Stimulated activated CD4-positive, alpha-beta T cell treated with anti-CD3 and anti-CD28 coated beads, TNF-alpha, amount 100 ng/mL, for 4 hours (primary cell): ENCODE measurements around the gene UBE2D2.

Experiments used
- DNase-seq, 3 experiments: peaks; one replicate each; pipeline ENCODE4 v3.0.0-alpha.2; 2020; ENCODE audit warnings: low read depth in 3 of 3

Gene UBE2D2

DNA sequence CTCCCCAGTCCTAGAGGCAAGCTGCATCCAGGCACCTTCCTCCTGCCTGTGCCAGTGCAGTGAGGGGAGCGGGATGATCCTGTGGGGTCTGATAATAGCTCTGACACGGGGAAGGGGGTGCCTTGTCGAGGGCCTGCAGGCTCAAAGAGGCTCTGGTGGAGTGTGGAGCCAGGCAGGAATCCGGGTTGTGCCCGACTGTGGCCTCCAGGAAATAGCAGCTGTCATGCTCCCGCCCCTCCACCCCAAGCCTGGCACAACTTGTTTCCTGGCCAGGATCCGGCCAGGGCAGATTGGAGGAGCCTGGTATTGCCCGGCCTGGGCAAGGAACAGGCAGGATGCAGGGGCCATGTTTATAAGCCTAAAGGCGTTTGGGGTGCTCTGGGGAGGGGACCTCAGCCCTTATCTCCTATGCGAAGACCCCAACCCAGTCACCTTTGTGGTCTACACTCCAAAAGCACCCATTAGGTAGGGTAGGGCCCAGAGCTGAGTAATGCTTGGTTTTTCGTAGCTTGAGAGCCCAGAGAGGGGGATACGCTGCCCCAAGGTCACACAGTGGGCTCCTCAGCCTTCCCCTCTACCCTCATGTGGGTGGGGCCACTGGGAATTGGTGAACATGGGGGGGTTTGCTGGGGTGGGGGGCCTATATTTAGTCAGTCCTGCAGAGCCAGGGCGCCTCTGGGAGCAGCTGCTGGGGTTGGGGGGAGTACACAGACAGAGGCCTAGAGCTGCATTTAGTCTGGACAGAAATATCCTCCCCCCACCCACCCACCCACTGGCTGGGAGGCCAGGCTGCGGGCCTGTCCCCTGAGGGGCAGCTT, 99.2 kb downstream of the UBE2D2 start:
- DNase-seq = no peak

DNA sequence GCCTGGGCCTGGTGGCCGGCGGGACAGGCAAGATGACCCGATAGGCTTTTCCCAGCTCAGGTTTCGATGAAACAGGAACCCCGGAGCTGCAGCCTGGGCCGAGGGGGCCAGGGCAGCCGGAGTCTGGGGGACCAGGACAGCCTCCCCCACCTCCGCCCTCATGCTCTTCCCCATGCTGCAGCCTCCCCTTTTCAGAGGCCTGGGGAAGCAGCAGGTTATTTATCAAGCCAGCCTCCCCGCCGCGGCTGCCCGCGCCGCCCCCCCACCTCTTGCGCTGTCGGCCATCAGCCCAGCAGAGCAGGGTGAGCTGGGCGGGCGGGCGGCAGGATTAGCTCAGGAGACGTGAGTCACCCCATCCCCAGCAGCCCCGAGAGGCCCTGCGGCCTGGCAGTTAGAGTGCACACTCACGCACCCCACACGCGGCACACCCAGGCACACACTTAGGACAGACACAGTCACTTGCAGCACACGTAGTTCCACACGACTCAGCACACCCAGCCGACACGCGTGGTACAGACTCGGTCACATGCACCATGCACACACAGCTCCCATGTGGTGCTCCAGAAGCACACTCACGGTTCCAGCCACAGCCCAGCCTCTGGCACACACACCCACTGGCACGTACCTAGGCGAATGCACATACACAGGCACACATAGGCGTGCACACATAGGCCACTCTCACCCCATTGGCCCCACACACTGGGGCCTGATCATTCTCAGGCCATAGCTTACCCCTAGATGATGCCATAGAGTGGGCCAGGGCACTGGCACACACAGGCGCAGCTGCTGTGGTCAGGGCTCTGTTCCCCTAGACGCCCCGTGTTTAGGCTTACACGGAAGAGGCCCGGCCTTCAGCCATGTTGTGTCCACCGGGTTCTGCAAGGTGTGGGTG, 100.0 kb downstream of the UBE2D2 start:
- DNase-seq = no peak

DNA sequence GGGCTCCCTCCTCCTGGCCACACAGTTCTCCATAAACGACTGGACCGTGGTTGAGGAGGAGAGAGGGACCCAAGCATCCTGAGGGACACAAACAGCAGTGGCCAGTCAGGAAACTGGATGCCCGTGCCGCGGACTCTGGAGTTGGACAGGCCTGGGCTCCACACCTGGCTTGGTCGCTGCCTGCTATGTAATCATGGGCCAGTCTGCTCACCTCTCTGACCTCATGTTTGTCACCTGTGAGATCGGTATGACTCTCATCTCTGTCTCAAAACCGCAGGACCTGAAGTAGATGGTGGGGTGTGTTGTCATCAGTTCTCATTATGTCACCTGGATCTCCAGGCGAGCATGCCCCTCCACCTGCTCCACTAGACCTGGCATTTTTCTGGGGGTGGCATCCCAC, 101.5 kb downstream of the UBE2D2 start:
- DNase-seq = no peak

DNA sequence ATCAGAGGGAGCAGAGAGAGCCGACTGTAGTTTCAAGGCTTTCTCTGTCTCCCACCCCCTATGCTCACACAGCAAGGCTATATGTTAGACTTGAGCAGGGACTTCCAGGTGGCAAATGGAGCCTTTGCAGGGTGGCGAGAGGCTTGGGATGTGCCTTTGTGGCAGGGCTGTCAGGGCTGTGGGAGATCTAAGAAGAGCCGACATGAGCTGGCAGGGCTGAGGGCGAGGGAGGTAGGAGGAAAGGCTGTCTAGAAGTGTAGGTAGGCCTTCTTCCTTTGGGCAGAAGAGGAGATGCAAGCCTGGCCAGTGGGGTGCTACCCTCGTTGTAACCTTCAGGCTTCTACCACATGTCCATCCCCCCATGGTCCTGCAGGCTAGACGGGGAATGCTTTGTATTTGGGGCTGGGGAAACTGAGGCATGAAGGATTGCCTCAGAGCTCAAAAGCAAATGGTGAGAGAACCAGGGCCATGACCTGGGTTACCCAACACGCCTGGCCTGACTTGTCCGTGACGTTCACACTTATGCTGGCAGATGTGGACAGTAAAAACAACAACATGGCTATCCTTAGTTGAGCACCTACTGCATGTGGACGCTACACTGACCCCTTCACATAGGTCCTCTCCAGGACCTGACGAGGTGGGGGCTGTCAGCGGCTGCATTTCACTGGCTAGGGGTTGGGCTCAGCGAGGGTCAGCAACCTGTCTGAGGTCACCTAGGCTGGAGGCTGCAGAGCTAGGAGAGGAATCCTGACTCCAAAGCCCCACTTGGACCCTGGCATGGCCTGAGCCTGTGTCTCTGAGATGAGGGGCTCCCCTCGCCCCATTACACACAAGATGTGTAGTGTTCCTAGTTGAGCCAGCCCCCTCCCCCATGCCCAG, 102.3 kb downstream of the UBE2D2 start:
- no peak for DNase-seq

DNA sequence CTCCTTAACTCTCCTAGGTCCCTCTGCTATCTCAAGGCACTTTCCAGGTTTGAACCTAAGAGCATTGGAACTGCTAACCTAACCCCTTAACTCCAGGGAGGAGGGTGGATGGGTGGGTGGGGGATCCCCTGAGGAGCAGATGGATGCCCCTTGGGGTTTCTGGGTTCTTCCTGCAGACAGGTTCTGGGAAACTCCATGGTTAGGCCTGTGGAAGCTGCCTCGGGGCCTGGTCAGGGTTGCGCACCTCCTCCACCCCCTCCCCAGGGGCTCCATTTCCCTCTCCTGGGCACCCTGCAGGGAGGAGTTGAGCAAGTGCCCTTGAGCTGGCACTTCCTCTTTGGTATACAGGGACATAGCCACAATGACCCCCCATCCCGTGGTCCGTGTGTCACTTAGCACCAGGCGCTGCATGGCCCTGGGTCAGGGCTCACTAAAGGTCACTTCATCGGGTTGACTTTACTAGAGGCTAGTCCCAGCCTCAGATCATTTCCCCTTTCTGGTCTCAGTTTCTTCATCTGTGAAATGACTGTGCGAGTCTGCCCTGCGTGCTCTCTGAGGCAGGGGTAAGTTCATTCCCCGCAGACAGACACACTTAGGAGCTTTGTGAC, 103.1 kb downstream of the UBE2D2 start:
- DNase-seq = no peak

DNA sequence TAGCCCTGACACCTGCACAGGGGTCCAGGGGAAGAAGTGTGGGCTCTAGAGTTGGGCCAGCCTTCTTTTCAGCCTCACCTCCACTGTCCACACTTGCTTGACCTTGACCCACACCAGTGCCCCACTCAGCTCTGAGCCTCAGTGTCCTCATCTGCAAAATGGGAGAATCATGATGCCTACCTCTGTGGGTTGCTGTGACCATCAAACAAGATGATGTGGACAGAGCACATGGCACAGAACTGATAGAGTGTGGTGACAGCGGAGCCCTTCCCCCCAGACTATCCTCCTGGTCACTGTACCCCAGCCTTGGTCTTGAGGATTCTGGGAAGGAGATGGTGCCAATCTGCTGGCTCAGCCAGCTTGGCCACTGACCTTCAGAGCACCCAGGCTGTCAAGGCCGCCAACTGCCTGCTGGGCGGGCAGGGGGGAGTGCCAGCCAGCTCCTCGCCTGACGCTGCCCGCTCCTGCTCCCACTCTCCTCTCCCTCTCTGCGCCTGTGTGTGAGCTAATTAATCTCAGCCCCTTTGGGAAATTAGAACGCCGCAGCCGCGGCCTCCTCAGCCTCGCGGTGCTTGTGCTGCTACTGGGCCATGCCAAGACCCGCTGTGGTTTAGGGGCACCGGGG, 103.7 kb downstream of the UBE2D2 start:
- no peak for DNase-seq

DNA sequence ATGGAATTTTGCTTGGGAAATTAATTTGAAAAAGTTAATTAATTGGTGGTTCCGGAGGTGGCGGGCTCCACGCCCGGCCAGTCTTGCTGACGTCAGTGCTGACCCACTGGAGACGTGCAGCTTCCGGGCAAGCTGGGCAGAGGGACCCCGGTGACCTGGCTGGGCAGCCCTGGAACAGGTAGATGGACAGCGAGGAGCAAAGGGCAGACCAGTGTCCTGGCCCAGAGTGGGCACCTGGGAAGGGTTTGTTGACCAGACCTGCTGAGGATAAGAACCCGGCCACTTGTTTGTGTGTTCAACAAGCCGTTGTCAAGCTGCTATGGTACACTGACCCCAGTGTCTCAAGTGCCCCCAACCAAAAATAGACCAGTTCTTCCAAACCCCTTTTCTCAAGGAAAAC, 104.5 kb downstream of the UBE2D2 start:
- no peak for DNase-seq

DNA sequence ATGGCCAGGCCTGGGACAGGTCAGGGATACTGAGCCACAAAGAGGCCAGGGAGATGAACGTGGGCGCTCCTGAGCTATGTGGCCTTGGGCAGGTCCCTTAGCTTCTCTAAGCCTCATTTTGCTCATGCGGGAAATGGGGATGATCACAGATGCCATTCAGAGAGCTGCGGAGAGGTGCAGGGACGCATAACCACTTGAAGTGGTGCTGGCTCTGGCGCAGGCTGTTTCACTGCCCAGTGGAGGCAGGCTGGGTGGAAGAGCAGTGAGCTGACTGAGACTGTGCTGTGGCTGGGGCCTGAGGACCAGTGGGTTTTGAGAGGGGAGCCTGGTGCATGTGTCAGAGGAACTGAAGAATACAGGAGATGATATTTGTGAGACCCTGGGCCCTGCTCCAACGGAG, 105.4 kb downstream of the UBE2D2 start:
- DNase-seq = no peak

DNA sequence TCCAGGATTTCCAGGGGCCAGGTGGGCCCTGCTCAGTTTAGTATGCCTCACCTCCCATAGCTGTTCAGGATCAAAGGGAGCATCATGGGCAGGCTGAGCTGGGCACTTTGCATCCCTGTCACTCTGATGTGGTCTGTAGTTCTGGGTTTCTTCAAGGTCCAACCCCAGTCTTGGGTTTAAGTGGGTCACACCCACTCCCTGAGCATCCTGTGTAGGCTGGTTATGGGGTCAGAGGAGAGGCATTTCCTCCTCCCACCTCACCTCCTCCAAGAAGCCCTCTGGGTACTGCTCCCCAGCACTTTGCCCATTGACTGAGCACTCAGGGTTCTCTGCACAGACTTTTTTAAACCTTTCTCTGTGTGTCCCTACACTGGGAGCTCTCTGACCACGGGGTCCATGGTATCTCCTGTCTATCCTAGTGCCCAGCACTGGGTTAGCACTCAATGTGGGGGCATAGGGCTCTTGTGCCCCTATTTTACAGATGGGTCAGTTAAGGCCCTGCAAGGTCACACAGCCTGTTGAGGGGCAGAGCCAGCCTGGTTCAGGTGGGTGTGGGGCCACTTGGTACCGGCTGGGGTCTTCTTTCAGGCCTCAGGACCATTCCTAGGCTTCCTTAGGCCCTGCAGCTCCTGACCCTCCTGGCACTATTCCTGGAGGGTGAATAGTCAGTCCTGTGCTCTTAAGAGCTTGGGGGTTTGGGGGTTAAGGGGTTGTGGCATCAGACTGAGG, 106.0 kb downstream of the UBE2D2 start:
- DNase-seq = no peak

DNA sequence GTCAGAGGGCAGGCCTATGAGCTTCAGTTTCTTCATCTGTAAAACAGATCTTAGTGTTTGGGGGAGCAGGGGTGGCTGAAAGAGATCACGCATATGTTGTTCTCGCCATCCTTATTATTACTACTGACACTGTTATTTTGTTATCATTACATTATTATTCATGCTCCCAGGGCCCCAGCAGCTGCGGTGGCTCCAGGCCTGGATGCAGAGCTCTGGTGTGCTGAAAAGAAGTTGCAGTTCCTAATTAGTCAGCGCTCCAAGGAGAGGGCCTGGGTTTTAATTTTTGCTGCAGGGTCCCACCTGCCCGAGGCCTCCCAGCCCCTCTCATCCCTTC, 106.6 kb downstream of the UBE2D2 start:
- DNase-seq = no peak

DNA sequence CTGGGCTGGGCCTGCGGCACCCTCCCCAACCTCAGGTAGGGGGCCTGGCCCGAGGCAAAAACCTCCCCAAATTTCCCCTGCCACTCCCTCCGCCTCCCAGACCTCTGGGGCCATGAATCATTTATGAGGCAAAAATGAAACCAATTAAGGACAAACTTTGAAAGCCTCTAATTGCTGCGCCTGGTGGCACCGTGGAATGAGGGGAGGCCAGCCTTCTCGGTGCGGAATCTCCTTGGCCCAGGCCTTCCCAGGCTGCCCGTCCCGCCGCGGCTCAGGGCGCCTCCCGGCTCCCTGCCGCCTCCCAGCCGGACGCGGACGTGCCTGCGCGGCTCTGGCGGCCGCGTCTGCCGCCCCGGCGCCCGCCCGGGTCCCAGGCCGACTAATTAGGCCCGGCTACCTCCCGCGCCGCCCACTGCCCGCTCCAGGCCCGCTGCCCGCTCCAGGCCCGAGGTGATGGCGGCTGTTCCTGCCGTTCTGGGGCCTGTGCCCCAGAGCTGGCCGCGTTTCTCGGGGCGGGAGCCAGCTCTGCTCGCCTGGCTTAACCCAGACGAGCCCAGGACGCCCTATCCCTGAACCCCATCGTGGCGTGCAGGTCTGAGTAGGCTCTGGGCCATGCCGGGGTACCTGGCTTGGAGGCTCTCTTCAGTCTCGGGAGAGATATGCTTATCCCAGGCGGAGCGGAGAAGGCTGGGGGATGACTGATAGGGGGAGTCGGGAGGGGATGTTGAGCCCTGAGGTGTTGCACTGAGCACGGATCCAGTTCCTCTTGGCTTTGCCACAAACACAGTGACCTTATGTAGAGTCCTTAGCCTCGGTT, 107.1 kb downstream of the UBE2D2 start:
- peak in 1 of 3 experiments; percentile 13 for DNase-seq

DNA sequence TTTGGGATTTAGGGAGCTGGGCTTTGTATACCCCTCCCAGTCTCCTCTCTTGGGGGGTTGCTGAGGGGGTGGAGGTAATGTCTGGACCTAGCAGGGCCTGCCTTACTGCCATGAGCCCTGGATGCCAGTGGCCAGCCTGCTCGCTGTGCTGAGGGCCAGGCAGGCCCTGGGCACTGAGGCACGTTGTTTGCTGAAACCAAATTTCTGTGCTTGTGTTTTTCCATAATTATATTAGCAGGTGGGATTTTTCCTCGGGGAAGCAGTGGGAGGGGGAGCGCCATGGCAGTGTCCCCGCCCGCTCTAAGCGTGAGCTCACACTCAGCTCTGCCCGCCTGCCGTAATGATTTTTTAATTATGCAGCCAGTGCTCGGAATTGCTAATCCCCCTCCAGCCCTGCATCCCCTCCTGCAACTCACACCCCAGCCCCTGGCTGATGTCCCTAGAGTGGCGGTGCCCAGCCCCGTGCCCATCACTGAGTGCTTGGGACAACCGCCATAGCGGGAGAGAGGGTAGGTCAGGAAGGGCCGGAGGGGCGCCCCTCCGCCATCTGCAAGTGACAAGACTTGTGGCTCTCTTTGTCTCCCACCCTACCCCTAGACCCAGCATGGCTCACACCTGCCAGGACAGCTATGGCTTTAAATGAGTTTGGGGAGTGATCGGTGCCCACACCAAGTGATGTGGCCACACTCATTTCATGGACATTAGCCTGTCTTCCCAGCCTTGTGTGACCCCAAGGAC, 108.0 kb downstream of the UBE2D2 start:
- DNase-seq = no peak

DNA sequence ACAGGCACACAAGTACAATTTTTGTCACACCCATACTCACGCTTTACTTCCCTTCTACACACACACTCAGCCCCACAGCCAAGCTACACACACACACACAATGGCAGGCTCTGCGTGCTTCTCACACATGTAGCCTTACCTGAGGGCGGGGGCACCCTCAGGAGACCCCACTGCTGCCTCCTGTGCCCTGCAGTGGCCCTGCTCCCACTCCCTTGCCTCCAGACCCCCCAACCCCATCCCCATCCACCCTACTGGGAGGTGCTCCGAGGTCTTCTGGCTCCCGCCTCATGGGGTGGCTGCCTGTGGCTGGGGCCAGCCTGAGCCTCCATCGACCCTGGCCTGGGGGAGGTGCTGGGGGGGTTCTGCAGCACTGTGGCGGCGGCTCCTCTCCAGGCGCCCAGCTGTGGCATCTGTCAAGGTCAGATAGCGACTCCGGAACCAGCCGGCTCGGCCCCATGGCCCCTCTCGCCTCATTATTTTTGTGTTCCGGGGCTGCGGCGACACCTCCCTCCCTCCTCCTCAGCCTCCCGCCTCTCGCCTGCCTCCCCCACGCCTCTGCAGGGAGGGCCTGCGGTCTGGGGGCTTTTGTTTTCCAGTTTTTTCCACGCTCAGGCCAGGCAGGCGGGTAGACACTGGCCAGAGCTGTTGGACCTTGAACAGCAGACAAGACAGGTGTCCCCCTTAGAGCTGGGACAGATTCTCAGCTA, 108.7 kb downstream of the UBE2D2 start:
- DNase-seq = no peak

DNA sequence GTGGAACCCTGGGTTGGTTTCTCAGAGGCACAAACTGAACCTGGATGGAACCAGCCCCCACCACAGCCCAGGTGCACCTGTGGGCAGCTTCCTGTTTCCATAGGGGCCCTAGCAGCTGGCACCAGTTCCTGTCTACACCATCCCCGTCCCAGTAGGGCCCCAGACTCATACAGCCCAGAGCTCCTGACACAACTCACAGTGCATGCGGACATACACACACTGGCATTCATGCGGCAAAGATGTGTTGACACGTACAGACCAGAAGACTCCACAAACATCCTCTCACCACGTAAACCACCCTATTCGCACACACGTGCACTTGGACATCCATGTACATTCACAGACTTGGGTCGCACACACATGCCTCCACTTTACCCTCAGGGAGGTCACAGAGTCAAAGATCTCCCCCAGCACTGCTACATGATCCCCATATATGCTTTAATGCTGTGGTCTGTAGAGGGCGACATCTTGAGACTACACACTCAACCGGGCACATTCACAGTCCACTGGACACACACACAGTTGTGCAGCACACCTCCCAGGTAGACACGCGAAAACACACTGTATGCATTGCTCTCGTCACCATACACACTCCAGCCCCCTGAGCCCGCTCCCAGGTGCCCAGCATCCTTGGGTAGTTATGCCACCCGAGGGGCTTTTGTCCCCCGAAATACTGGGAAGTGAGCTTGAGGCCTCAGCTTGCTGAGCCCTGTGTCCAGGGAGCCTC, 109.4 kb downstream of the UBE2D2 start:
- DNase-seq = no peak

DNA sequence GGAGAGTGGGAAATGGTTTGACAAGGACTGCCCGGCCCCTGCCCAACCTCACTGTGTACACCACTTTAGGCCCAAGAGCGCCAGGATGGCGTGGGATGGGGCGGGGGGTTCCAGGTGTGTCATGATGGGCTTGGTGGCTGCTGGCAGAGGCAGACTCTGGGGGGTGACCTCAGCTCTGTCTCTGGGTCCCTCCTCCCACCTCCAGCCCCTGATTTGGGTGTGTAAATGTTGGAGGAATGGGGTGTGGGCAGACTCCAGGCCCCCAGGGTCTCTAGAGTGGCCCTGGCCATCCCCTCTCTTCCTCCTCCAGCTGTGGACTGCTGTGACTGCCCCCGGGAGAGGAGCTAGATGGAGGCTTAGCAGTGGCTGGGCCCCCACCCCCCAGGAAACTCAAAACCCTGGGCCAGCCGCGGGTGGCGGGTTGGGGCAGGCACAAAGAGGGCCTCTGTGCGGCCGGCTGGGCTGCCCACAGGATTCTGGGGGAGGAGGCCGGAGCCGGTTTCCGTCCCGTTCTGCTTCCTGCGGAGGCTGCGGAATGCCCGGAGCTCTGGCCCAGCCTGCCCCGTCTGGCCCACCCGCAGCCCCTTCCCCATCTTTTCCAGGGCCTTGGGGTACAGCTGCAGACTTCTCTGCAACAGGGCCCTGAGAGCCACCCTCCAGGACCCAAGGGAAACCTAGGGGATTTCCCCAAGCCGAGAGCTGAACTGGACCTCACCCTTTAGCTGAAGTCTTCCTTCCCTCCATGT, 110.1 kb downstream of the UBE2D2 start:
- no peak for DNase-seq

DNA sequence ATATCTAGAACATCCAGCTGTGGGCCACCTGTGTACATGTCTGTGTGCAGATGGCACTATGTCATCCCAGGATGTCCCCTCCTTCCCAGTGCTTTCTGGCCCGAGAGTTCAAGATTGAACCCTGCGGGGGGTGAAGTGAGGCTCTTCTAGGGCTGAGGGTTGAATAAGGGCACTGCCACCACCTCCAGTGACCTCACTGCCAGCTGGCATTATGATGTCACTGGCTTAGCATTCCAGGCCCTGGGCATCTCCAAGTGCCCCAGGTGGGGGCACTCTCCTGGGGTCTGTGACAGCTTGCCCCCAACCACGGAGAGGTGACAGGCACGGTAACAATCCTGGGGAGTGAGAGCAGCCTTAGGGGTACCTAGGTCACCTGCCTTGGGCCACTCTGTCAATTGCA, 114.1 kb downstream of the UBE2D2 start:
- DNase-seq = no peak

DNA sequence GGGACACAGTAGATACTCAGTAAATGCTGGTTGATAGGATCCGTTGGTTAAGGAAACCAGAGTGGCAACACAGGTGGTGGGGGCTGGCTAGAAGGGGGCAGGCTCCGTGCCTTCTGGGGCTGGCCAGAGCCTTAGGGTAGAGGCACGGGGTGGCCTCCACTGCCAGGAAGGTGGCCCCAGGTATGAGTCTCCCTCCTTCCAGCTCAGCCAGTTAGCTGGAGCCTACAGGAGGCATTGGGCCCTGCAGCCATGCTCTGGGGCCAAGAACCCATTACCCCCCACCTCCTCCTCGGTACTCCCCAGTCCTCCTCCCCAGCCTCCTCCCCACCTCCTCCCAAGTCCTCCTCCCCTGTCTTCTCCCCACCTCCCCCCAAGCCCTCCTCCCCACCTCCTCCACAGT, 114.7 kb downstream of the UBE2D2 start:
- DNase-seq = no peak
